Ecto neural progenitor cell (in vitro differentiated cells): ENCODE measurements around the gene TMEM37.
"Not testable (repeated sequence)": the region's sequence is repeated elsewhere in the genome, so short reads cannot be mapped to it uniquely, and the experiment has no call there.

Experiments
- DNase-seq: peaks from one replicate; pipeline ENCODE4 v3.0.0-alpha.2; 2018; ENCODE audit warnings: low spot score

TMEM37 gene, protein sequence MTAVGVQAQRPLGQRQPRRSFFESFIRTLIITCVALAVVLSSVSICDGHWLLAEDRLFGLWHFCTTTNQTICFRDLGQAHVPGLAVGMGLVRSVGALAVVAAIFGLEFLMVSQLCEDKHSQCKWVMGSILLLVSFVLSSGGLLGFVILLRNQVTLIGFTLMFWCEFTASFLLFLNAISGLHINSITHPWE

DNA sequence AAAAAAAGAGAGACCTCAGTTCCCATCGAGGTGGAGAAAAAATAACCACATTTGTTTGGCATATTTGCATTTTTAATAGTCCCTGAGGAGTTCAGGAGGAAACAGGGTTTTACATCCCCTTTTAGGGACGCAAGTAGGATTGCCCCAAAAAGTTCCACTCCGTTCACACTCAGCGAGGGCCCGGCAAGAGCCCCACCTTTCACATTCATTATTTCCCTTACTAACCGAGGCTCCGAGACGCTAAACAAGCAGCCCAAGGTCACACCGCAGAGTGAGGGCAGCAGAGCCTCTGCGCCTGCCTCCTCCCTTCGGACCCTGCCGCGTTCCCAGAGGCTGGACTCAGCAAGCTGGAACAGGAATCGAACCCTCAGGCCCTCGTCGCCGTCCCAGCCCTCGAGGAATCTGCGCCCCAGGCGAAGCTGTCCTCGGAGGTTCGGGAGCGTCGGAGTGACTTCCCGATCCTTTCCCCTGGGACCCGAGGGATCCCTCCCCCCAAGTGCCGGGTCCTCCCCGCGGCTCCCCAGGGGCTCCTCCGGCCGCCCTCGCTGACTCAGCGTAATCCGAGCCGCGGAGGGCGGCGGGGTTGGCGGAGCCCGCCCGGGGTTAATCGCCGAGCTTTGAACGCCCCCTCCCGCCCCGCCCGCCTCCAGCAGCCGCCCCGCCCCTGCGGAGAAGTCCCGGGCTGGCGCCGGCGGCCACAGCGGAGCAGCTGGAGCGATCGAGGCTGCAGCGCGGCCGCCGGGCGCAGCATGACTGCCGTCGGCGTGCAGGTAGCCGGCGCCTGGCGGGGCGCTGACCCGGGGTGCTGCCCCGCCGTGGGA is at the start of gene TMEM37:
Gene TMEM37, plus strand, starts transcription at position 700 of the 821 bp plus-strand sequence. Its CDS starts 50 bp downstream, at position 750.
- DNase-seq, result peak; percentile 92

DNA sequence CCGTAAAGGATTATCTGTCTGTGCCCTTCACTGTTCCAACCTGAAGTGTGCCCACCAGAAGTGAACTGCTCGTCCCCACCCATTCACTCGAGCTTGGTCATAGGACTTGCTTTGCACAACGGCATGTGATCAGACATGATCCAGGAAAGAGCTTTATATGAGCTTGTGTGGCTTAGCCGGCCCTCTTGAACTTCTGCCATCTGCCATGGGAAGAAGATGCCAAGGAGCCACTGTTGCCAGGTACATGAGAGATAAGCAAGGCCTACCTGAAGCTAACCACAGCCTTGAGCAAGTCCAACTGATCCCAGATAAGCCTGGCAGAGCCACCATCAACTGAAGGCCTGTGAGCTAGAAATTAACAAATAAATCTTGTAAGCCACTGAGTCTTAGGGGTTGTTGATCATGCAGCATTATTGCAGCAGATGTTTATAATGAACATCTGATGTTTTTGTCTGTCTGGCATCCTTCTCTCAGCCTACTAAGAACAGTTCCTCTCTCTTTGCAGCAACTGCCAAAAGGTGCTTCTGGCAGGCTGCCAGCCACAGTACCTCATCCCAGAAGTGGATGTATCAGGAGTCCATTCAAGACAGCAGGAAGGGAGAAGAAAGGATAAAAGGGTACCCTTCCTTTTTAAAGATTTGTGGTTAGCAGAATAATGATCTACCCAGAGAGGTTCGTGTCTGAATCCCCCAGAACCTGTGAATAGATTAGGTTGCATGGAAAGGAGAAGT is 48.1 kb upstream of the TMEM37 start:
- DNase-seq, result no peak

DNA sequence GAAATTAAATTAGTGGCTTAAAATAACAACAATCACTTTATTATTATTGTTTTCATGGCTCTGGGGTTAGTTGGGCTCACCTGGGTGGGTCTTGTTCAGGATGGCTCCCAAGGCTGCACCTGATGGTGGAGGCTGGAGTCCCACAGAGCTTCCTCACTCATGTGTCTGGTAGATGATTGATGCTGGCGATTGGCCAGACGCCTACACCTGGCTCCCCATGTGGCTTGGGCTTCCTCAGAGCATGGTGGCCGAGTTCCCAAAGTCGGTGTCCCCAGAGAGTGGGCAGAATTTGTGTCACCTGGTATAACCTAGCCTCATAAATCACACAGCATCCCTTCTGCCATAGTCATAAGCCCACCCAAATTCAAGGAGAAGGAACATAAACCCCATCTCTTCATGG is 46.7 kb upstream of the TMEM37 start:
- DNase-seq, result no peak

DNA sequence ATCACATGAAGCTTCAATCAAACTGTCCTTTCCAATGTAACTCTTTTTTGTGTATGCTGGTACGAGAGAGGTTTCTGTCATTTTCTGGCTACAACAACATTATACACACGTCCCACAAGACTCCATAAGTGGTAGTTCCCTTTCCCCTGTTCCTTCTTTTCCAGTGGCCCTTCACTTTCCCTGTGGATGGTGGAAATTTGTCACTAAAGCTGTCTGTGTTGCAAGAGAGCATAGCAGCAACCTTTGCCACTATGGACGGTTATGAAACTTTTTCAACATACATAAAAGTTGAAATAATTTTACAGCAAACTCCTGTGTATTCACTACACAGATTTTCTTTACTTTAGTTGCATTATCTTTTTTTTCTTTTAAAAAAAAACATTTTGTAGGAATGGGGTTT is 46.2 kb upstream of the TMEM37 start:
- no peak for DNase-seq

DNA sequence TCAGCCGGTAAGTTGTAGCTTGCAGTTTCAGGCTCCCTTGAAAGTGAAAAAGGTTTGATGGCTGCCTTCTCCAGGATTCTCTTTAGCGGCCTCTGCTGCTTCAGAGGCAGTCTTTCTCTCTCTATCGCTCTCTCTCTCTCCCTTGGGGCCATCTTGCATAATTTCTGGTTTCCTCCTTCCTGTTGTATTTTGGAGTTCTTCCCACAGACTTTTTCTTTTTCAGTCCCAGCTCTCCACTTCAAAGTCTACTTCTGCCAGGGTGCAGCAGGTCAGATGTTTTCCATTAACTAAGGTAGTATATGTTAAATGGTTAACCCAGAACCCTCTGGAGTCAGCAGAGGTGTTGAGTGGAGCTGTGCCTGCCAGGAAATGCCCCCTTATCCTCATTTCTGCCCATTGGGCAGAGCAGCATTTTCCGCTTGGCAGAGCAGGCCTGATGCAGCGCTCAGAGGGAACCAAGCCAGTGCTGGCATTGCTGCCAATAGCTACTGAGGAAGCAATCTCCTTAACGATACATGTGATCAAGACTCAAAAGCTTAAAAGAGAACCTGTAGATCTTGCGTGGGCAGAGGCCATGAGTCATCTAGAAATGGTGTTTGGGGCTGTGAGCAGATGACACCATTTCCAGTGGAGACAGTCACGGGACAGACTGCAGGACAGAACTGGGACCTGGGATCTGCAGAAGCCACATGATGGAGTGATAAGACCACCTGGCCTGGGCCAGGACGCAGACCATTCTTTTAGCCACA is 44.1 kb upstream of the TMEM37 start:
- DNase-seq, result no peak

DNA sequence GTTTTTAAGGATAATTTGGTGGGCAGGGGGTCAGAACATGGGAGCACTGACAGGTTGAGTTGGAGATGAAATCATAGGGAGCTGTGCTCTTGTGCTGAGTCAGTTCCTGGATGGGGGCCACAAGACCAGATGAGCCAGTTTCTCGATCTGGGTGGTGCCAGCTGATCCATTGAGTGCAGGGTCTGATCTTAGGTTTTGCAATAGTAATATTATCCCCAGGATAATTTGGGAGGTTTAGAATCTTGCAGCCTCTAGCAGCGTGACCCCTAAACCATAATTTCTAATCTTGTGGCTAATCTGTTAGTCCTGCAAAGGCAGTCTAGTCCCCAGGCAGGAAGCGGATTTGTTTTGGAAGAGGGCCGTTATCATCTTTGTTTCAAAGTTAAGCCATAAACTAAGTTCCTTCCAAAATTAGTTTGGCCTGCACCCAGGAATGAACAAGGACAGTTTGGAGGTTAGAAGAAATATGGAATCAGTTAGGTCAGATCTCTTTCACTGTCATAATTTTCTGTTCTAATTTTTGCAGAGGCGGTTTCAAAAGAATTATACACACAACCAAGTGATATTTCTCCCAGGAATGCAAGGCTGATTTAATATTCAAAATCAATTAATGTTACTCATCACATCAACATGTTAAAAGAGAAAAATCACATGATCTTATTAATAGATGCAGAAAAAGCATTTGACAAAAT is 41.9 kb upstream of the TMEM37 start:
- DNase-seq, result no peak

DNA sequence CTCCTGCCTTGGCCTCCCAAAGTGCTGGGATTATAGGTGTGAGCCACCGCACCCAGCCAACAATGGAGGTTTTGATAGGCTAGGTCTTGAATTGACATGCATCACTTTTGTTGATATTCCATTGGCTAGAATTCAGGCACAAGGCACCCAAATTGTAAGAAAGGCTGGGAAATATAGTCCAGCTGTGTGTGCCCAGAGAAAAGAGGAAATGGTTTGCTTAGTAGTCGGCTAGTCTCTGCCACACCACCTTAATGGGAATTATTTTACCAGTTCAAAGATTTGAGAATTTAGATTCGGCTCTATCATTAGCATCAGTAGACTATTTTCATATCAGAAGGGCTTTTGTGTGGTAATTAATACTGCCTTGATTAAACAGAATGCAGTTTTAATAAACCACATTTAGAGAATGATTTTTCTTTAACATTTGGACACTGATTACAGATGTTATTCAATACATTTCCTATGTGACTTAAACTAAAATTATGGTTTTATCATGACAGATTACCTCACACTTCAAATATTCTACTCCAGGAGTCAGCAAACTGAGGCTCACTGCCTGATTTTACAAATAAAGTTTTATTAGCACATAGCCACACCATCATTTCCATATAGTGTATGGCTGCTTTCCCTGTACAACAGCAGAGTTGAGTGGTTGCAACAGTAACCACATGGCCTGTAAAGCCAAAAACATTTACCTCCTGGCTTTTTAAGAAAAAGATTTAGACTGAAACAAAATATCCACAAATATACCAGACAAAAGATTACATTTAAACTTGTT is 37.5 kb upstream of the TMEM37 start:
- DNase-seq, result no peak

DNA sequence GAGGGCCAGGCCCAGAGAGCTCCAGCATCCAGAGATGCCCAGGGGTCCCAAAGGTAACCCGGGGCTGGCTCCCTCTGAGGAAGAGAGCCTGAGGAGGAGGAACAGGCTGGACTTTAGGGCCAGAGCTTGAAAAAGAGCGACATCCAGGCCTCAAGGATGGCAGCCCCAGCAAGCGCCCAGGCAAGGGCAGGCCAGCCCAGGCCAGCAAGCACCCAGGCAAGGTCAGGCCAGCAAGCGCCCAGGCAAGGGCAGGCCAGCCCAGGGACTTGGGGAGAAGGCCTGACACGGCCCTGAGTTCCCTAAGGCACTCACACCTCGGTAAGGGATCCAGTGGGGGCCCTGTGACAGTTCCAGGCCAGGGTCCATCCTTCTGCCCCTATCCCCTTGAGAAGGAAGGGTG is 34.5 kb upstream of the TMEM37 start:
- DNase-seq, result no peak

DNA sequence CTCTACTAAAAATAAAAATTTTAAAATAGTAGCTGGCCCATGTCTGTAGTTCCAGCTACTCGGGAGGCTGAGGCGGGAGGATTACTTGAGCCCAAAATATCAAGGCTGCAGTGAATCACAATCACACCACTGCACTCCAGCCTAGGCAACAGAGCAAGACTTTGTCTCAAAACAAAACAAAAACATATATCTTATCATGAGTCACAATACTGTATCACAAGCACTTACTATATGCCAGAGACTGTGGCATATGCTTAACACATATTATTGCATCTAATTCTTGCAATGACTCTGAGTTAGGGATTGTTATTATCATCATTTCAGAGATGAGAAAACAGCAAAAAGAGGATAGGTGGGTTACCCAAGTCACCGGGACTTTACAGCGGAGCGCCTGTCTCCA is 29.5 kb upstream of the TMEM37 start:
- DNase-seq, result no peak

DNA sequence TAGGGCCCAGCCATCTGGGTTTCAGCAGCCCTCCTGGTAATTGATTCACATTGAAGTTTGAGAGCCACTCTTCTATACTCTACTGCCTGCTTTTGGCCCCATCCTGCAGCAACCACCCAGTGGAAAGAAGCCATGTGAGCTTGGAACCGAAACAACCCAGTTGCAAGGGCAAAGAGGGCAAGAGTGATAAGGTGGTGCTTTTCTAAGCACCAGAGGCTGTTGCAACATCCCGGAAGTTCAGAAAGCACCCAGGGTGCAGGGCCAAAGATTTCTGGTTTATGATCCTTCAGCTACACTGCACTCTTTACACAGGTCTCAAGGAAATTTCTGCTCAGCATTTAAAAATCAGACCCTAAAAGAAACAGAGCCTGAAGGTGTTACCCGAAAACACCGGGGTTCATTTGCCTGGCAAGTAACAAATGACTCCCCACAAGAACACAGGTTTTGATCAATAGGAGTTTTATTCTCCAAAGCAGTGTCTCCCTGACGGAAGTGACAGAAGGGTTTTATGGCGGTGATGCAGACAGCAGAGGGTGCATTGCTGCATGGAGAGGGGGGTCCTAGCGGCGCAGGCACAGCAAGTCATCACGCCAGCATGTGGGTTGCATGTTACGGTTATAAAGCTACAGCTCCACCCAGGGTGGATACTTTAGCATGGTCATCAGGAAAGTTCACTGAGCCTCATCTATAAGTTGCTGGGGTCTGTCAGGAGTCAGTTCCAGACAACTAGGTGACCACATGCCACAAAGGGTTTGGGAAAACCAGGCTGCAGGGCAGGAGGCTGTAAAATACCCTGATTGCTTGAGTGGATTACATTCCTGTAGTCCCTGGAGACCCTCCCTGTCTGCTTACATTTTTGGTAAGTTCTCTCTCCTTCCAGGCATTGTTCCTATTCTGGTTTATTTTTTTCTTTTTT is 28.8 kb upstream of the TMEM37 start:
- no peak for DNase-seq

DNA sequence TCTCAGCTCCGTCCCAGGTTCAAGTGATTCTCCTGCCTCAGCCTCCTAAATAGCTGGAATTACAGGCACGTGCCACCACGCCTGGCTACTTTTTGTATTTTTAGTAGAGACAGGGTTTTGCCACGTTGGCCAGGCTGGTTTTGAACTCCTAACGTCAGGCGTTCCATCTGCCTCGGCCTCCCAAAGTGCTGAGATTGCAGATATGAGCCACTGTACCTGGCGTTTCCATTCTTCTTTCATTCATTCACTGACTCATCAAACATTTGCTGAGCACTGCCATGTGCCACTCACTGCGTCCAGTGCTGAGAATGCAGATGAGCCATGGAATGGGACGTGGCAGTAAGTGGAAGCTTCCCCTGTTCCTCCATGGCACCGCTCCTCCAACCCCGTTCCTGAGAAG is 28.0 kb upstream of the TMEM37 start:
- DNase-seq, result not testable (repeated sequence)

DNA sequence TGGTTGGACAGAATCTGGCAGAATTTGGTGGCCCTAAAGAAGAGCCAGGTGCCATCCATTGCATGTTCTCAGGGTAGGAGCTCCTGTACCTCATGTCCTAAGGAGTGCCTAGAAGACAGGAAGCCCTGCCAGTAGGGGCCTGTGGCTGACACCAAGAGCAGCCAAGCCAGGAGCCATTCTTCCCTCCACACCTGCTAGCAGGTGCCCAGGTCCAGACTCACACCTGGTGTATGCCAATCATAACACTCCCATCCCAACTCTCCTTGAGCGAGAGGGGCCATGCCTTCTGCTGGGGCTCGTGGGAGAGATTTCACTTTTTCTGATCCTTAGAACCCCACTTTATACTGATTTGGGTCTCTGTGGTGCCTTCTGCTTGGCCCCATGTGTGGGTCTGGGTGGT is 26.5 kb upstream of the TMEM37 start:
- DNase-seq, result no peak

DNA sequence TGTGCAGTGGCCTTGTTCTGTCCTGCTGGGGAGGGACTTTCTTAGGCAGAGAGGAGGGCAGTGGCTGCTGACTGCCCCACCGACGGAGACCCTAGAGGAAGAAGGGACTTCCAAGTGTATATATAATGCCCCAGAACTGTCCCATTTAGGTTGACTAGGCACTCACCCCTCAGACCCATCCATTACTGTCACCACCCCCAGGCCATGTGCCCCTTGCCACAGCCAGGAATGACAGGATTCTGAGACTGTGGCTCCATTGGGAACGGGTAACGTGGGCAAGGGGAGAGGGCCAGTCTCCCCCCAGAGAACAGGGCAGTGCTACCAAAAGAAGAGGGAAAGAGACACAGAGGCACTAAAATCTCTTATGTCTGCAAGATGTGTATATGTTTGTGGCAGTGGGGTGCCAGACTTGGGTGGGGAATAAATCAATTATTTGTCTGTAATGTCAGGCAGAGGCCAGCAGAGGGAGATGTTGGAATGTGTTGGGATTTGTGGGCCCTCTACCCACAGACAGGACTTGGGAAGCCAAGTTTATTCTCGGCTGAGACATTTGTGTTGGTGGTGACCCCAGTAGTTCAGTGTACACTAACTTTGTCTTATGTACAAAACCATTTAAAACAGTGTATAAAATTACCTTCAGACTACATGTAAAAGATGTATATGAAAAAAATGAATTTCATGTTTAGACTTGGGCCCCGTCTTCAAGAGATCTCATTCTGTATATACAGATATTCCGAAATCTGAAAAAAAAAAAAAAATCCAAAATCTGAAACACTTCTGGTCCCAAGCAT is 24.0 kb upstream of the TMEM37 start:
- peak; percentile 67 for DNase-seq

DNA sequence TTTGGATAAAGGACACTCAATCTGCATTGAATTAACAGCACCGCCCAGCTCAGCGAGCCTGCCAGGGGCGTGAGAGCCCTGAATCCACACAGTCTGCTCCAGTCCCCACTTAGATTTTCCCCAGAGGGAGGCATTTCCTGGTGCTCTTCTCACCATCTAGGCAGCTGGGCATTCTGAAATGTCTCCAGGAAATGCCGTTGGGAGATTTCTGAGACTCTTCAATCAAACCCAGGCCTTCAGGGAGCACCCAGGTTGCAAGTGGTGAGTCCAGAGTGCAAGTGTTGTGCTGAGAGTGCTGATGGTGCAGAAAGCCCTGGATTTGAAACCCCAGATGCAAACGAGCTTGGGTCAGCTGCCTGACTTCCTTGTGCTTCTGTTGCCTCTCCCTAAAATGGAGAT is 23.4 kb upstream of the TMEM37 start:
- DNase-seq, result no peak

DNA sequence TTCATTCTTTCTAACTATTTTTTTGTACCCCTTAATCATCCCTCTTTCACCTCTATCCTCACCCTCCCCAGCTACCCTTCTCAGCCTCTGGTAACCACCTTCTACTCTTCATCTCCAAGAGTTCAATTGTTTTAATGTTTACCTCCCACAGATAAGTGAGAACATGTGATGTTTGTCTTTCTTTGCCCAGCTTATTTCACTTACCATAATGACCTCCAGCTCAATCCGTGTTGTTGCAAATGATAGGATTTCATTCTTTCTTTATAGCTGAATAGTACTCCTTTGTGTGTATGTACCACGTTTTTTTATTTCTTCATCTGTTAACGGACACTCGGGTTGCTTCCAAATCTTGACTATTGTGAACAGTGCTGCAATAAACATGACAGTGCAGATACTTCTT is 22.1 kb upstream of the TMEM37 start:
- no peak for DNase-seq

DNA sequence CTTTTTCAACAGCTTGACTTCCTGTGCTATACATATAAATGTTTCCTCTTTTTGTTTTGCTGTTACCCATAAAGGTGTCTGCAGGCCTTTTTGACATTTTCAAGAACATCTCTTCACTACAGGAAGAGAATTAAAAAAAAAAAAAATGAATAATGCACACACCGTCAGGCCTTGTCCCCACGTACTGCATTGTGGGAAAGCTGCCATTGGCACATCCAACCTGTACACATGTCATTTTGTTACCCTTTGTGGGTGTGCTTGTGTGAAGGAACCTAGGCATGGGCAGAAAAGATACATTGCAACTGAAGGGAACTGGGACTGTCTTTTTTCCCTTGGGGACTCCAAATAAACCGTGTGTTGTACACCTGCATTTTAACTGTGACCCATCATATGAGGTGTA is 16.8 kb upstream of the TMEM37 start:
- DNase-seq, result no peak

DNA sequence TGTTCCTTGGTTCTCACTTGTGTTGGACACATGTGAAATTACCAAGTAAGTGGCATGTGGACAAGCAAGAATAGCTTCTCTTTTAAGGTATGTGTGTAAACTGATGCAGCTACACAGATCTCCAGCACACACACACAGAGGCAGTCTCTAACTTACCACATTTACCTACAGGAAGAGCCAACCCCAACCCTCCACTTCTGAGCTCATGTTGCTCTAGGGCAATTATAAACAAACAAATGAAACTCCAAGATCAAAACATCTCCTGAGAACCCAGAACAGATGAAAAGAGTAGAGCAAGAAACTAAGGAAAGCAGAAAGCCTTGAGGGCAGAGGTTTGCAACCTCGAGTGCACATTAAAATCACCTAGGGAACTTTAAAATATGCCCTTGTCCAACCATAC is 16.0 kb upstream of the TMEM37 start:
- no peak for DNase-seq

DNA sequence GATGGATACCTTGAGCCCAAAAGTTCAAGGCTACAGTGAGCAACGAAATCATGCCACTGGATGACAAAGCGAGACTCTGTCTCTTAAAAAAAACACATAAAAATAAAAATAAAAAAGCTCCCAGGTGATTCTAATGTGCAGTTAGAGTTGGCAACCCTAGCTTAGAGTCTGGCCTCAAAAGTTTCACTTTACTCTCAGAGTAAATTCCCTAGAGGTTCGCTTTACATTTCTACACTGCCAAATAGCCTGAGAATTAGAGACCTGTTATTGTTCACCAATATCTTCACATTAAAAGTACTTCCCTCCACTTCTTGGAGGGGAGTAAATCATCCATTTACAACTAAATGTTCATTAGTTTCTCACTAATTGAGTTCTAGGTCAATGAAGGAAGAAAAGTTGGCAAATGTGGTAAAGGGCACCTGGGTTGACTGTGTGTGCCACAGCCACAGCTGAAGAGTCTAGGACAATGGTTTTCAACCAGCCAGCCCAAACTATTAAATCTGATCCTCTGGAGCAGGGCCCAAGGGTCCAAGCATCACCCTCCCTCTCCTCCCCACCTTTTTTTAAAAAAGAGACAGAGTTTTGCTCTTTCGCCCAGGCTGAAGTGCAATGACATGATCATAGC is 15.2 kb upstream of the TMEM37 start:
- no peak for DNase-seq

DNA sequence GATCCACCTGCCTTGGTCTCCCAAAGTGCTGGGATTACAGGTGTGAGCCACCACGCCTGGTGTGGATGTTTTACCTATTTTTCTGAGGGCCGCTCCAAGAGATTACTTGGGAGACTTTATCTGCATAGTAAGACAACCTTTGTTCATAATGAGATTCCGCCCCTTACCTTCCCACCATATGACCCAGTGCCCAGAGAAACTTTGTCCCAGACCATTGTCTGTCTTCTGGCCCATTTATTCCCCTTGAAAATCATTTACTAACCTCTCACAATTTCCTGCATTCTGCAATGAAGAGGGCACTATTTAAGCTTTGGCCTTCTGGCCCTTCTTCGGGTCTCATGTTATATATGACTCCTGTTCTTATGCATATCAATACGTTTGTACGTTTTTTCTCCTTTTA is 13.7 kb upstream of the TMEM37 start:
- DNase-seq, result no peak
